Activated CD8-positive, alpha-beta memory T cell treated with anti-CD3 and anti-CD28 coated beads for 36 hours (primary cell): ENCODE measurements around the gene MC3R. TPM values are rescaled to one million over a fixed set of nuclear protein-coding genes. Genes with fewer than 3 reads are reported as not detected.
"Not testable (repeated sequence)": the region's sequence is repeated elsewhere in the genome, so short reads cannot be mapped to it uniquely, and the experiment has no call there.

ENCODE experiments used
- CTCF ChIA-PET: fragments of 350-600 bp; sonication (Branson Sonifier 250); formaldehyde crosslinking; loops from one replicate; lab custom pipeline; 2021; ENCODE audit warnings: antibody characterized with exemption; lab: Charles Lee
- POLR2A ChIA-PET: fragments of 350-600 bp; sonication (Branson Sonifier 250); formaldehyde crosslinking; loops from one replicate; lab custom pipeline; 2021; ENCODE audit warnings: antibody characterized with exemption; lab: Charles Lee
- total RNA-seq, 2 experiments: library from RNA; stranded (reverse); gene quantifications; one replicate each; pipeline ENCODE4 v1.2.3, GENCODE V29; 2021

MC3R gene
- total RNA-seq = not detected

- CTCF ChIA-PET = no interaction called here
- POLR2A ChIA-PET = no interaction called here
Measured at GRCh38 chr20:56247954-56248782, at the start of gene MC3R. MC3R (plus strand) TSS chr20:56248732; CDS start chr20:56248844, 112 bp downstream.

- CTCF ChIA-PET = no interaction called here
- POLR2A ChIA-PET = no interaction called here
Measured at GRCh38 chr20:56200456-56200855, 48.1 kb upstream of the MC3R start.

DNA sequence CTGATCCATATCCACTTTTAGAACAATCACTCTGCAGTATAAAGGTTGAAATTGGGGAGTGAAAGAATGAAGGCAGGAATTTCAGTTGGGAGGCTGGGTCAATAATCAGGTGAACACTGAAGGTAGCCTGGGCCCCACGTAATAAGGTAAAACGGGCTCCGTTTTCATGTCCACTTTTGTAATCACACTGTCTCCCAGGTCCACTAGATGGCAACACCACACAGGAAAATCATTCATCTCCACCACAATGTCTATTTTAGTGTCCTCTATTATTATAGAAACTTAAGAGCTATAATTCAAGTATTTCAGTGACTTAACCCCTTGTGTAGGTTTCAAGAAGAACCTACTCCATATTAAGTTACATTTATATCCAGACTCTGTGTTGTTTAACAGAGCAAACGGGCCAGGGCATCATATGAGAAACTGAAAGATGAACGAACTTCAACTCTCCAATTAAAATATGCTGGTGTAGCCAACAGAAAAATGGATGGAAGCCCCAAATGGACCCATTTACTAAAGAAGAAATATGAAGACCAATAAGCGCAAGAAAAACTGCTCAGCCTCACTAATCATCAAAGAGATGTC lies 45.9 kb upstream of the MC3R start:
- POLR2A ChIA-PET = no interaction called here
- CTCF ChIA-PET = no interaction called here

DNA sequence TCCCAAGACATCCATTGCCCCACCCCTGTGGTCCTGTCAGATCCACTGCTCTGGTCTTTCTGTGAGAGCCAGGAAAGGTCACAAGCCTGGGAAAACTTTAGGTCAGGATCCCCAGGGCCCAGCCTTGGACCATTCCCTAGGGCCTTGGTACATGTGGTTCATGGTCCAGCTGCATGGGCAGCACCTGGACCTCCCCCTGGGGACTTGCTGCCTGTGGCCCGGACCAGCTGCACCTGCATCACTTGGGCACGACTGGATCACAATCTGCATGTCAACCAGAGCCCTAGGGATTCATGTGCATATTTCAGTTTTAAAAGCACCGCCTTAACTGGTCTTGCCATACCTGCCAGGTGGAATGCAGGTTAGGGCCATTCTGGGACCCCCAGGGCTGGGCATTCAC lies 44.3 kb upstream of the MC3R start:
- POLR2A ChIA-PET = no interaction called here
- CTCF ChIA-PET = no interaction called here

GRCh38 chr20:56205346-56205745 lies 43.2 kb upstream of the MC3R start:
- POLR2A ChIA-PET = no interaction called here

GRCh38 chr20:56207656-56208055 lies 40.9 kb upstream of the MC3R start:
- ChIA-PET POLR2A (no interaction called here), CTCF (no interaction called here)

More at GRCh38 chr20:56205346-56205745, 43.2 kb upstream of the MC3R start:
- CTCF ChIA-PET = no interaction called here

DNA sequence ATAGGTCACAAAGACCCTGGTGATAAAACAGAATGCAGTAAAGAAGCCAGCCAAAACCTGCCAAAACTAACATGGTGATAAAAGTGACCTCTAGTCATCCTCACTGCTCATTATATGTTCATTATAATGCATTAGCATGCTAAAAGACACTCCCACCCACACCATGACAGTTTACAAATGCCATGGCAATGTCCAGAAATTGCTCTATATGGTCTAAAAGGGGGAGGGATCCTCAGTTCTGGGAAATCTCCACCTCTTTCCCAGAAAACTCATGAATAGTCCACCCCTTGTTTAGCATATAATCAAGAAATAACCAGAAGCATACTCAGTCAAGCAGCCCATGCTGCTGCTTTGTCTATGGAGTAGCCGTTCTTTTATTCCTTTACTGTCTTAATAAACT lies 40.4 kb upstream of the MC3R start:
- CTCF ChIA-PET = no interaction called here

GRCh38 chr20:56211051-56211450 lies 37.5 kb upstream of the MC3R start:
- ChIA-PET CTCF (no interaction called here), POLR2A (no interaction called here)

More for the DNA sequence above, 40.4 kb upstream of the MC3R start:
- POLR2A ChIA-PET = no interaction called here

- ChIA-PET CTCF (no interaction called here), POLR2A (no interaction called here)
Measured at GRCh38 chr20:56212091-56212490, 36.4 kb upstream of the MC3R start.

DNA sequence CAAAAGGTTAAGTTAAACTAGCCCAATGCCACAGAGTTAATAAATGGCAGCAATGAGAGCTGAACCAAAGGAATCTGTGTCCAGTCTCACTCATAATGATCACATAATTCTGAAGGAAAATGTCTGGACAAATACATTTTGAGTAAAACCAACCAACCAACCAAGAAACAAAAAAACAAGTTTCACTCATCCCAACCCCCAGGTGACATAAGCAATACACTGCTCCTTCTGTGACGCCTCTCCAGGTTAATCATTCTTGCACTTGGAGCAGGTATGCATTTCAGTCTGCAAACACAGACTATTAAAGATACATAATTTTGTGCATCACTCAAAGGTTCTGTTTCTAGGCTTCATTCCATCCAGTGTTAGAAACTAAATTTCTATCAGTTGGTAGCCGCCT lies 35.2 kb upstream of the MC3R start:
- ChIA-PET CTCF (no interaction called here), POLR2A (no interaction called here)

GRCh38 chr20:56215115-56215514 lies 33.4 kb upstream of the MC3R start:
- ChIA-PET CTCF (no interaction called here), POLR2A (no interaction called here)

DNA sequence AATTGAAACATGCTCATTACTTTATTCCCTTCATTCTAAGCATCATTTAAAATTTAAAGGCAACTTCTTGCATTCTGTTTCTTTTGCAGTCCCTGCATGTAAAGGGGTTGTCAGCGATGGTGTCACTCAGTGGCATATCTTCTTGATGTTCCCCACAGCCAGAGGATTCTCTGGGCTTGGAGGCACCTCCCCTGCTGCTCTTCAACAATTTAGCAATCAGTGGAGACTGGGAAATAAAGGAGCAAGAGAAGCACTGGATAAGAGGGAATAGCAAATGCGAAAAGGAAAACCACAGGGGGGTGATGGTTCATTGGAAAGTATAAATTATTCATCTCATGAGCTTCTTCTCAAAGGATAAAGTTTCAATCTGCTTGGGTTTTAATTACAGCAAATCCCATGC lies 30.7 kb upstream of the MC3R start:
- CTCF ChIA-PET = no interaction called here

GRCh38 chr20:56221186-56221585 lies 27.3 kb upstream of the MC3R start:
- POLR2A ChIA-PET, CTCF ChIA-PET: not testable (repeated sequence)

More for the DNA sequence above, 30.7 kb upstream of the MC3R start:
- POLR2A ChIA-PET = no interaction called here

DNA sequence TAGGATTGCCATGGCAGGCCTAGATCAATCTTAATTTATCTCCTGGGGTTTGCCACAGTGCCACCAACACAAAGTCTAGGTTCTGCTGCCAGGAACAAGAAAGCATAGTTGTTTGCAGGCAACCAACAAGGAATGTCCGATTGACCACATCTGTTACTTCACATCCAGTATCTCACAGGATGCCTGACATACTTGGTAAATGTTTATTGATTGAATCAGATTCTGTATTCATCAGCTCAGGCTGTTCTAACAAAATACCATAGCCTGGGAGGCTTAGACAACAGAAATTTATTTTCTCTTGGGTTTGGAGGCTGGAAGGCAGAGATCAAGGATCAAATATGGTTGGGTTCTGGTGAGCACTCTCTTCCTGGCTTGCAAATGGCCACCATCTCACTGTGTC lies 26.3 kb upstream of the MC3R start:
- CTCF ChIA-PET = no interaction called here

DNA sequence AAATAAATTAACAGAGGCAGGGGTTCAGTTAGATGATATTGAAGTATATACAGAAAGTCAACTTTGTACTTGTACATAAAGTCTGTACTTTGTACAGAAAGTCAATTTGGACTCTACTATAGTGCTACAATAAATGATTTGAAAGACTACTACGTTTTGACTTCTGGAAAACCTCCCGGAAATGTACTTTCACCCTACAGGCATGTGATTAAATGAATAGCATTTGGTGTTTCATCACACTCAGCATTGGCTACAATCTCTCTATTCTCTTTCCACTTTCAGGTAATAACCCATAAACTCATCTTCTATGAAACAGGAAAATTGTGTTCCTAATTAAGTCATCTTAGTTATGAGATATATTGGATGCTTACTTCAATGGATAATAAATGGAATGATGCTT lies 25.6 kb upstream of the MC3R start:
- POLR2A ChIA-PET = no interaction called here
- CTCF ChIA-PET = no interaction called here

More for the DNA sequence above, 26.3 kb upstream of the MC3R start:
- POLR2A ChIA-PET = no interaction called here

GRCh38 chr20:56223352-56223751 lies 25.2 kb upstream of the MC3R start:
- ChIA-PET CTCF (no interaction called here), POLR2A (no interaction called here)

DNA sequence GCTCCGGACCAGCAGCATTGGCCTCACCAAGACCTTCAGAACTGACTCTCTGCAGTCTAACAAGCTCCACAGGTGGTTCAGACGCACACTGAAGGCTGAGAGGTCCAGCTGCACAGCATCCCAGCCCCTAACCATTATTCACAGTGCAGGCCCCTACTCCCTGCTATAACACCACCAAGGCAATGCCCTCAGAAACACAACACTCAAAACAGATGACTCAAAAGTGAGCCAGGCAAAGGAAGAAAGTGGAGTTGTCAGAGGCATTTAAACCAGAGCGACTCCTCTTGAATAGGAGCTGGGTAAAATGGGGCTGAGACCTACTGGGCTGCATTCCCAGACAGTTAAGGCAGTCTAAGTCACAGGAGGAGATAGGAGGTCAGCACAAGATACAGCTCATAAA lies 20.5 kb upstream of the MC3R start:
- CTCF ChIA-PET = no interaction called here
- POLR2A ChIA-PET = no interaction called here

DNA sequence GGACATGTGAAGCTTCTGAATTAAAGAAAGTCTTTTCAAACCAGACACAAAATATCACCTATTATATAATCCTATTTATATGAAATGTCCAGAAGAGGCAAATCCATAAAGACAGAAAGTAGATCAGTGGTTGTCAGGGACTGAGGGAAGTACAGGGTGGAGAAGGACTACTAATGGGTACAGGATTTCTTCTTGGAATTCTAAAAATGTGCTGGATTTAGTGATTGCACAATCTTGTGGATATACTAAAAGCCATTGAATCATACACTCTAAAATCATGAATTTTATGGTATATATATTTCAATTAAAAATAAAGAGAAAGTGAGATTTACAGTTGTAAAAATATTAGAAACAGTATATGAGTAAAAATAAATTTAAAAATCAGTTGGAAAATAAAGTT lies 18.7 kb upstream of the MC3R start:
- ChIA-PET CTCF (no interaction called here), POLR2A (no interaction called here)

DNA sequence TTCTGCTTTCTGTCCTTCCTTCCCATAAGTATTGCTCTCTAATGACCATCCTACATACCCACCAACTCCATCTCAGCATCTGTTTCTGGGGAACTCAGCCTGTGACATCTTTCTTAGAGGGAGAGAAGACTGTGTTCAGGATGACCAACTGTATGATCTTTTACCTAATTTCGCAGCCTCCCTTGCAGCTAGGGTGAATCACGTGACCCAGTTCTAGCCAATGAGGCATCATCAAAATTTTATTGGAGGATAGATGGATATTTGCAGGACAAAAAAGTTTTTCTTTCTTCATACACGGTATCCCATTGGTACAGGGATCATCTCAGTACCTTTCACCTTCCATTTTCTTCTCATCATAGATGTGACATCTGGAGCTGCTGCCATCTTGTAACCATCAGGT lies 14.4 kb upstream of the MC3R start:
- CTCF ChIA-PET = no interaction called here
- POLR2A ChIA-PET = no interaction called here

- ChIA-PET POLR2A (no interaction called here), CTCF (no interaction called here)
Measured at GRCh38 chr20:56237335-56237734, 11.2 kb upstream of the MC3R start.

DNA sequence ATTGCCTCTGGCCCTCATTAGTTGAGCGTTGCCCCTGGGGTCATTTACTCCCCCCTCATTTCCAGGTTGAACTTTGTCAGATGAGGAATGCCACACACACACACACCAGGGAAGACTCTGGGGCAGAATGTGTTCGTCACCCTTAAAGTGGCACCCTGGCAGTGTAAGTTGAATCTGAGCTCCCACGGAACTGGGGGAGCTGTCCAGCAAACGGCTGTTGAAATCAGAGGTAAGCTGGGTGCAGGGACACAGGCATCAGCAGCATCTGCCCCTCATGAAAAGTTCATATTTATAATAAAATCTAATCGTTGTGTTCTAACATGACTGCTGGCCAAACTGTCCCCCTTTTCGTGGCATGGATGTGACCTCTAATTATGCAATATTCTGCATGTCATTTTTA lies 4.3 kb upstream of the MC3R start:
- CTCF ChIA-PET = no interaction called here
- POLR2A ChIA-PET = interaction anchor here (0.7 kb wide), 1 partner anchor 541 kb away, joined by 4 read pairs; no protein-coding TSS in a partner anchor
